HepG2 (cell line): Measurements from ENCODE around the gene DUSP16. TPM values are rescaled to one million over a fixed set of nuclear protein-coding genes. Genes with fewer than 3 reads are reported as not detected.

Experiments used
- AGO1 ChIP-seq: fragments of 200-400 bp; formaldehyde crosslinking; IDR thresholded peaks from 2 replicates; pipeline ENCODE4 v1.6.1; 2017; ENCODE audit warnings: mild to moderate bottlenecking, low read depth, low read length, moderate library complexity; ENCODE audit not compliant: poor library complexity, severe bottlenecking
- ARNT2 ChIP-seq: sonication (generic); formaldehyde crosslinking; IDR thresholded peaks from 2 replicates; pipeline ENCODE4 v1.8.0; 2022; ENCODE audit warnings: mild to moderate bottlenecking, low read depth, missing genetic modification reagents, moderate library complexity
- ATF7-NPFF ChIP-seq: sonication (generic); formaldehyde crosslinking; IDR thresholded peaks from 2 replicates; pipeline ENCODE4 v1.8.1; 2023; ENCODE audit warnings: mild to moderate bottlenecking, low read depth, missing genetic modification reagents, moderate library complexity
- EED ChIP-seq: sonication (generic); formaldehyde crosslinking; IDR thresholded peaks from 2 replicates; pipeline ENCODE4 v1.5.0; 2020; ENCODE audit warnings: mild to moderate bottlenecking, missing genetic modification reagents
- HHEX ChIP-seq: IDR thresholded peaks from 2 replicates; pipeline ENCODE4 v1.6.1; 2016; ENCODE audit warnings: control low read depth
- KLF15 ChIP-seq: sonication (generic); formaldehyde crosslinking; IDR thresholded peaks from 2 replicates; pipeline ENCODE4 v1.8.1; 2023; ENCODE audit warnings: borderline replicate concordance, mild to moderate bottlenecking, inconsistent platforms, missing genetic modification reagents, mixed read lengths
- LCORL ChIP-seq, 2 experiments: fragments of 450-650 bp in 1 of 2; sonication (generic) in 1 of 2; formaldehyde crosslinking in 1 of 2; IDR thresholded peaks; 2 replicates each; pipeline versions ENCODE4 v1.5.0 to v1.6.1; 2017 to 2020; ENCODE audit warnings: antibody characterized with exemption in 1 of 2, missing genetic modification reagents in 1 of 2
- MAFG ChIP-seq: sonication (generic); formaldehyde crosslinking; IDR thresholded peaks from 2 replicates; pipeline ENCODE4 v1.5.1; 2020; ENCODE audit warnings: mild to moderate bottlenecking, missing genetic modification reagents
- MEIS1 ChIP-seq: sonication (generic); formaldehyde crosslinking; IDR thresholded peaks from 2 replicates; pipeline ENCODE4 v1.9.0; 2021; ENCODE audit warnings: mild to moderate bottlenecking, missing genetic modification reagents, moderate library complexity, borderline replicate concordance
- NR2F6 ChIP-seq, 2 experiments: IDR thresholded peaks; 2 replicates each; pipeline ENCODE4 v1.6.1; 2016; ENCODE audit warnings: antibody characterized with exemption in 1 of 2, mild to moderate bottlenecking in 1 of 2
- POLR2G ChIP-seq: fragments of 200-400 bp; formaldehyde crosslinking; IDR thresholded peaks from 2 replicates; pipeline ENCODE4 v1.6.1; 2018; ENCODE audit warnings: mild to moderate bottlenecking, low read depth, low read length, moderate library complexity
- PTBP1 ChIP-seq: fragments of 200-400 bp; formaldehyde crosslinking; IDR thresholded peaks from 2 replicates; pipeline ENCODE4 v1.6.1; 2018; ENCODE audit warnings: low read length, low read depth; ENCODE audit not compliant: poor library complexity, severe bottlenecking
- SAP130 ChIP-seq: IDR thresholded peaks from 2 replicates; pipeline ENCODE4 v1.6.1; 2016; ENCODE audit warnings: low read depth
- SCMH1 ChIP-seq: sonication (generic); formaldehyde crosslinking; IDR thresholded peaks from 2 replicates; pipeline ENCODE4 v1.9.0; 2021; ENCODE audit warnings: missing genetic modification reagents, mild to moderate bottlenecking, borderline replicate concordance
- SMAD9 ChIP-seq: sonication (generic); formaldehyde crosslinking; IDR thresholded peaks from 2 replicates; pipeline ENCODE4 v1.5.1; 2020; ENCODE audit warnings: mild to moderate bottlenecking, missing genetic modification reagents
- SNAPC2 ChIP-seq: sonication (generic); formaldehyde crosslinking; IDR thresholded peaks from 2 replicates; pipeline ENCODE4 v1.8.1; 2022; ENCODE audit warnings: mild to moderate bottlenecking, missing genetic modification reagents
- YEATS2 ChIP-seq: sonication (generic); formaldehyde crosslinking; IDR thresholded peaks from 2 replicates; pipeline ENCODE4 v1.4.0; 2020; ENCODE audit warnings: missing genetic modification reagents, borderline replicate concordance
- ZBTB7A ChIP-seq: sonication (generic); formaldehyde crosslinking; IDR thresholded peaks from 2 replicates; pipeline ENCODE4 v1.8.0; 2022; ENCODE audit warnings: mild to moderate bottlenecking, missing genetic modification reagents
- ZNF180 ChIP-seq: sonication (generic); formaldehyde crosslinking; IDR thresholded peaks from 2 replicates; pipeline ENCODE4 v1.4.0; 2020; ENCODE audit warnings: low read depth, missing genetic modification reagents, borderline replicate concordance
- ZNF292 ChIP-seq: sonication (generic); formaldehyde crosslinking; IDR thresholded peaks from 2 replicates; pipeline ENCODE4 v1.8.1; 2022; ENCODE audit warnings: mild to moderate bottlenecking, low read depth, missing genetic modification reagents, borderline replicate concordance
- ZNF607 ChIP-seq: sonication (generic); formaldehyde crosslinking; IDR thresholded peaks from 2 replicates; pipeline ENCODE4 v1.5.1; 2020; ENCODE audit warnings: missing genetic modification reagents, mild to moderate bottlenecking, borderline replicate concordance
- ZNF615 ChIP-seq: sonication (generic); formaldehyde crosslinking; IDR thresholded peaks from 2 replicates; pipeline ENCODE4 v1.5.0; 2020; ENCODE audit warnings: mild to moderate bottlenecking, missing genetic modification reagents, borderline replicate concordance
- ZNF670 ChIP-seq: sonication (generic); formaldehyde crosslinking; IDR thresholded peaks from 2 replicates; pipeline ENCODE4 v1.8.0; 2022; ENCODE audit warnings: mild to moderate bottlenecking, missing genetic modification reagents, borderline replicate concordance
- polyA plus RNA-seq, 8 experiments: library from polyadenylated mRNA; depleted of rRNA in 3 of 8; stranded (reverse) in 7 of 8; unstranded in 1 of 8; fragments of >200 nt; fragmentation: Illumina TruSeq in 4 of 8; extraction: Trizol in 4 of 8; gene quantifications; 2 replicates each; pipeline versions ENCODE4 v1.2.1 to v1.2.3, GENCODE V29; 2011 to 2016; ENCODE audit warnings: low read depth in 4 of 8, missing spikeins in 1 of 8, mixed read lengths in 1 of 8; ENCODE audit not compliant: insufficient read depth in 1 of 8
- total RNA-seq, 5 experiments: library from RNA; depleted of rRNA; stranded (reverse); fragments of >200 nt; fragmentation: Illumina TruSeq; extraction: Trizol; gene quantifications; 2 replicates each; pipeline ENCODE4 v1.2.3, GENCODE V29; 2016; ENCODE audit warnings: low read depth in 1 of 5
- TF ChIP-seq, protein P1 (sequence below): sonication (generic); formaldehyde crosslinking; IDR thresholded peaks from 2 replicates; pipeline ENCODE4 v1.4.0; 2020; ENCODE audit warnings: missing genetic modification reagents
- TF ChIP-seq, protein P2 (sequence below): sonication (generic); formaldehyde crosslinking; IDR thresholded peaks from 2 replicates; pipeline ENCODE4 v1.5.0; 2020; ENCODE audit warnings: missing genetic modification reagents, mild to moderate bottlenecking, borderline replicate concordance
- TF ChIP-seq, protein P3 (sequence below): sonication (generic); formaldehyde crosslinking; IDR thresholded peaks from 2 replicates; pipeline ENCODE4 v1.4.0; 2020; ENCODE audit warnings: low read depth, missing genetic modification reagents

The DUSP16 gene
- total and polyA plus RNA-seq, 2 of the 13 experiments (the other 11 are each of a cell fraction or from before 2014, with no cell fraction given) = 45.7 to 46.6 TPM

DNA sequence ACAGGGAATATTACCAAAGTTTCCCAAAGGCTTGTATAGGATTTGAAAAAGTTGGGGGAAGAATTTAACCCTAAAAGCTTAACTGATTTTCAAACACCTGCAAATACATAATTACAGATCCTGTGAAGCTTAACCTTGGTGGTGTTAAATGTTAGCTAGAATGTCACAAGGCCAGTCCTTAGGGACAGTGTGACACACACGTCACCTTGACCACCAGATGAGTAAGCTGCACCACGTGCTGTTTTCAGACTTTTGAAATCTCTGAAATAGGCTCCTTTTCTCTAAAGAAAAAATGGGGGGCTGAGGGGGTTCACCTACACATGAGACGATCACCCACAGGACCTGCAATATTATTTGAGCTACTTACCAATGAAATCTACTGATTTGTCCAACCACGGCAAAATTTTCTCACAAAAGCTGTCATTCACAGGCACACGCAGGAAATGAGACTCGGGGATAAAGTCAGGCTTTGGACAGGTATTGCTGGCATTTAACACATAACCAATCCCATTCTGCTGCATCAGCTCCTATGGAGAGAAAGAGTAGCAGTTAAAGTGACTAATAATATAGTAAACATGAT is 75.9 kb downstream of the DUSP16 start (continued):
- TF ChIP-seq LCORL (IDR thresholded peaks at IDR 0.05) = no peak
- TF ChIP-seq LCORL (CRISPR knock-in tag; IDR thresholded peaks at IDR 0.05) = no peak
- TF ChIP-seq ZNF615 (CRISPR knock-in tag) = no peak
- no peak for TF ChIP-seq YEATS2 (CRISPR knock-in tag)
- TF ChIP-seq POLR2G = no peak
- TF ChIP-seq ARNT2 (CRISPR knock-in tag) = no peak
- no peak for TF ChIP-seq ZNF292
- no peak for TF ChIP-seq ZBTB7A
- no peak for TF ChIP-seq EED (CRISPR knock-in tag)
- TF ChIP-seq PTBP1 = no peak
- no peak for TF ChIP-seq SCMH1 (CRISPR knock-in tag)
- no peak for TF ChIP-seq ATF7-NPFF (CRISPR knock-in tag)
- TF ChIP-seq ZNF180 (CRISPR knock-in tag) = no peak
- no peak for TF ChIP-seq ZNF607 (CRISPR knock-in tag)
- no peak for TF ChIP-seq HHEX (CRISPR knock-in tag)
- TF ChIP-seq SMAD9 = no peak
- 0 out of 2 replicates have a peak, but pooled peaks have one; percentile 19 for TF ChIP-seq NR2F6 (IDR thresholded peaks at IDR 0.05)
- TF ChIP-seq NR2F6 (CRISPR knock-in tag; IDR thresholded peaks at IDR 0.05) = peak; percentile 24; the same call in 1 of the 2 replicates
- TF ChIP-seq ZNF670 (CRISPR knock-in tag) = peak; percentile 69; the same call in 1 of the 2 replicates
- peak; percentile 73 for TF ChIP-seq SAP130
- no peak for TF ChIP-seq AGO1
- TF ChIP-seq, protein P1, sequence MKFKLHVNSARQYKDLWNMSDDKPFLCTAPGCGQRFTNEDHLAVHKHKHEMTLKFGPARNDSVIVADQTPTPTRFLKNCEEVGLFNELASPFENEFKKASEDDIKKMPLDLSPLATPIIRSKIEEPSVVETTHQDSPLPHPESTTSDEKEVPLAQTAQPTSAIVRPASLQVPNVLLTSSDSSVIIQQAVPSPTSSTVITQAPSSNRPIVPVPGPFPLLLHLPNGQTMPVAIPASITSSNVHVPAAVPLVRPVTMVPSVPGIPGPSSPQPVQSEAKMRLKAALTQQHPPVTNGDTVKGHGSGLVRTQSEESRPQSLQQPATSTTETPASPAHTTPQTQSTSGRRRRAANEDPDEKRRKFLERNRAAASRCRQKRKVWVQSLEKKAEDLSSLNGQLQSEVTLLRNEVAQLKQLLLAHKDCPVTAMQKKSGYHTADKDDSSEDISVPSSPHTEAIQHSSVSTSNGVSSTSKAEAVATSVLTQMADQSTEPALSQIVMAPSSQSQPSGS (CRISPR knock-in tag) = no peak
- TF ChIP-seq MEIS1 (CRISPR knock-in tag) = no peak
- no peak for TF ChIP-seq MAFG (CRISPR knock-in tag)
- TF ChIP-seq SNAPC2 (CRISPR knock-in tag) = no peak
- TF ChIP-seq, protein P2, sequence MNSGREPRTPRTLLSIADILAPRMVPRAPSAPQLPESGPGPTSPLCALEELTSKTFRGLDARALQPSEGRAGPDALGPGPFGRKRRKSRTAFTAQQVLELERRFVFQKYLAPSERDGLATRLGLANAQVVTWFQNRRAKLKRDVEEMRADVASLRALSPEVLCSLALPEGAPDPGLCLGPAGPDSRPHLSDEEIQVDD = no peak
- no peak for TF ChIP-seq KLF15 (CRISPR knock-in tag)
- TF ChIP-seq, protein P3, sequence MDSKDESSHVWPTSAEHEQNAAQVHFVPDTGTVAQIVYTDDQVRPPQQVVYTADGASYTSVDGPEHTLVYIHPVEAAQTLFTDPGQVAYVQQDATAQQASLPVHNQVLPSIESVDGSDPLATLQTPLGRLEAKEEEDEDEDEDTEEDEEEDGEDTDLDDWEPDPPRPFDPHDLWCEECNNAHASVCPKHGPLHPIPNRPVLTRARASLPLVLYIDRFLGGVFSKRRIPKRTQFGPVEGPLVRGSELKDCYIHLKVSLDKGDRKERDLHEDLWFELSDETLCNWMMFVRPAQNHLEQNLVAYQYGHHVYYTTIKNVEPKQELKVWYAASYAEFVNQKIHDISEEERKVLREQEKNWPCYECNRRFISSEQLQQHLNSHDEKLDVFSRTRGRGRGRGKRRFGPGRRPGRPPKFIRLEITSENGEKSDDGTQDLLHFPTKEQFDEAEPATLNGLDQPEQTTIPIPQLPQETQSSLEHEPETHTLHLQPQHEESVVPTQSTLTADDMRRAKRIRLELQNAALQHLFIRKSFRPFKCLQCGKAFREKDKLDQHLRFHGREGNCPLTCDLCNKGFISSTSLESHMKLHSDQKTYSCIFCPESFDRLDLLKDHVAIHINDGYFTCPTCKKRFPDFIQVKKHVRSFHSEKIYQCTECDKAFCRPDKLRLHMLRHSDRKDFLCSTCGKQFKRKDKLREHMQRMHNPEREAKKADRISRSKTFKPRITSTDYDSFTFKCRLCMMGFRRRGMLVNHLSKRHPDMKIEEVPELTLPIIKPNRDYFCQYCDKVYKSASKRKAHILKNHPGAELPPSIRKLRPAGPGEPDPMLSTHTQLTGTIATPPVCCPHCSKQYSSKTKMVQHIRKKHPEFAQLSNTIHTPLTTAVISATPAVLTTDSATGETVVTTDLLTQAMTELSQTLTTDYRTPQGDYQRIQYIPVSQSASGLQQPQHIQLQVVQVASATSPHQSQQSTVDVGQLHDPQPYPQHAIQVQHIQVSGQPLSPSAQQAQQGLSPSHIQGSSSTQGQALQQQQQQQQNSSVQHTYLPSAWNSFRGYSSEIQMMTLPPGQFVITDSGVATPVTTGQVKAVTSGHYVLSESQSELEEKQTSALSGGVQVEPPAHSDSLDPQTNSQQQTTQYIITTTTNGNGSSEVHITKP = no peak
